NOMO-1 (cell line): ENCODE measurements around the gene SLC4A7.
"Not testable (repeated sequence)": the region's sequence is repeated elsewhere in the genome, so short reads cannot be mapped to it uniquely, and the experiment has no call there.

Experiments
- DNase-seq, 2 experiments: peaks; one replicate each; lab custom pipeline; 2025; ENCODE audit not compliant: unreplicated experiment in 2 of 2; lab: John Stamatoyannopoulos, UW

SLC4A7 gene

DNA sequence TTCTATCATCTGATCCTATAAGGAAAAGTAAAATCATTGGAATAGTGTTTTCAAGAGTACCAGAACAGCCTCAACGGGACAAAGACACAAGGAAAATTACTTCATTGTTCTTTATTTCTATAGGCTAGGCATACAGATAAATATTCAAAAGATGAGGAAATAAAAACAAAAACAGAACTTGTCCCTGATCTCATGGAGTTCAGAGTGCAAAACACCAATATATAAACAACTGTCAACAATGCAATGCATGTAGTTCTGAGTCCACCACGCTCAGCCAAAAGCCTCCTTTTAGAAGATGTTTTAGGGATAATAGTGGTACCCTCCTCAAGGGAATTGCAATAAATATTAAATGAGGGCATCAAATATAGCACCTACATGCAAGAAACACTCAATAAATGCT lies 4.6 kb upstream of the SLC4A7 start:
- no peak for DNase-seq

GRCh38 chr3:27487383-27487782 lies 3.2 kb upstream of the SLC4A7 start:
- DNase-seq, result no peak

DNA sequence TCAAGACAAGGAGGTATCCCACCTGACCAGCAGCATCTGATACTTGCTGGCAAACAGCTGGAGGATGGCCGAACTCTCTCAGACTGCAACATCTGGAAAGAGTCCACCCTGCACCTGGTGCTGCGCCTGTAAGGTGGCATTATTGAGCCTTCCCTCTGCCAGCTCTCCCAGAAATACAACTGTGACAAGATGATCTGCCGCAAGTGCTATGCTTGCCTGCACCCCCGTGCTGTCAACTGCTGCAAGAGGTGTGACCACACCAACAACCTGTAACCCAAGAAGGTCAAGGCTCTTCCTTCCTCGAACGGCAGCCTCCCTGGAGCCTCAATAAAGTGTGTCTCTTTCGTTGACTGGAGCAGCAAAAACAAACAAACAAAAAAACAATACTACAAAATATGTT lies 2.2 kb upstream of the SLC4A7 start:
- DNase-seq, result no peak

DNA sequence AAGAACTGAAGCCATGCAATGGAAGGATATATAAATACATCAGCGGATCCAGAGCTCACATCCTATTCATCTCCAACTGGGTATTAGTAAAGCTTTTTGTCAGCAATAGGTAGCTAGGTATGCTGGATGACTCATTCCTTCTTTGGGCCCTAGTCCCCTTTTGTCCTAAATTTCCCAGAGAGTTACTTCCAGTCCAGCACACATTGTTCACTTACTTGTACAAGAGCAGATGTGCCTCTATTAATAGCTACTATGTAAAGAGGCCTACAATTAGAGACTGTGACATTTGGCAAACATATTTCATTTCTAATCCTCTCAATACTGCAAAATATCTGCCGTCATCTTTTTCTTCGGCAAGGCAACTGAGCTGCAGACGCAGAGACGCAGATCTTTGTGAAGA lies 1.7 kb upstream of the SLC4A7 start:
- no peak for DNase-seq

DNA sequence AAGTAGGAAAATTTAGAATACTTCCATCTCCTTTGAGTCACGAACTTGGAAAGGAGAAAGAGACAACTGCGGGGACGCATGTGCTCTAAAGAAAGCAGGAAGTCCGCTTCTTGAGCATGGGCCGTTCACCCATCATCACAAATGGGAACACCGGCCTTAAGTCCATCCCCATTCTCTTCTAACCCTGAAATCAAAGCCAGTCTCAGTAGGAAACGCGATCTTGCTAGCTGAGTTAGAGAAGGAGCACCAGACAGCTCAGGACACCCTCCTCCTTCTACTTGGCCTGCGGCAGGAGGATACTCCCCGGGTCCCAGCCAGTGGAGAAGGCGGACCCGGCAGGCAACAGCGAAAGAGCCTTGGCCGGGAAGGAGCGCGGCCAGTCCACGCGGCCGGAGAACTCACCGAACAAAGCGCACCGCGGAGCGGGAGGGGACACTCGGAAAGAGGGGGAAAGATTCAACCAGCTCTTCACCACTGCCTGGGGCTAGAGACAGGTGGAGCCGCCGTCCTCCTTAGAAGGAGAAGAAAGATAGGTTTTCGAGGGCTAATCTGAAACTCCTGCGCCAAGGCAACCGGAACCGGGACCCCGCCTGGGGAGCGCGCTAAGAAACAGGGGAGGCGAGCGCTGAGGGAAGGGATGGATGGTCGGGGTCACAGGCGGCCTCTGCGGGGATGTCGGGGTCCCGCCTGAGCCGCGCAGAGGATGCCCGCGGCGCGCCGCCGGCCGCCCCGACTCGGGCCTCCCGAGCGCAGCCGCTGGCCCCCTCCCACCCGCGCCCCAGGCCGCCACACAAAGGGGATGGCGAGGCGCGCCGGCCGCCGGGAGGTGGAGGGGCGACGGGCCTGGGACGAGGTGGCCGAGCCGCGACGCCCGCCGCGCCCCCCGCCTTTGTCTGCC lies 818 bp downstream of the SLC4A7 start:
- DNase-seq, result peak; percentile 16 to 39

DNA sequence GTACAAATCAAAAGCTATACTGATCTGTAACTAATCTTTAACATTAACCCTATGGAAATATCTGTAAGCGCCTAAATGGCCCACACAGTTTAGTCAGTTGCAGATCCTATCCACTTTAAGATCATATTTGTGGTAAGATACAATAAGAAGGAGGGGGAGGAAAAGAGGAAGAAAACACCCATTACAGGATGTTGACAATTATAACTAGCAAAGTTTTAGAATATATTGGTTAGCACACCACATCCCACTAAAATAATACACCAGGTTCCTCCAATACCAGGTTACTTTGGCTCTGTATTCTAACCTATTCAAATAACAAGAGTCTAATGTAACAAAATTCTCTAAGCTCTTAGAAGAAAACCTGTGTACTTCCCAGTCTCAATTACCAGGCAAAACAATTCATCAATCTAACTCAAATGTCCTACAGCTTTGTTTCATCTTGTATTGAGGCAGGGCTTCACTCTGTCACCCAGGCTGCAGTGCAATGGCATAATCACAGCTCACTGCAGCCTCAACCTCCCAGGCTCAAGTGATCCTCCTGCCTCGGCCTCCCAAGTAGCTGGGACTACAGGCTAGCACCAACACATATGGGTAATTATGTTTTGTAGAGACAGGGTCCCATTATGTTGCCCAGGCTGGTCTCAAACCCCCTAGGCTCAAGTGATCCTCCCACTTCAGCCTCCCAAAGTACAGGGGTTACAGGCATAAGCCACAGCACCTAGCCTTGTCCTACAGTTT lies 4.2 kb downstream of the SLC4A7 start:
- DNase-seq, result peak; percentile 64 to 84

- DNase-seq, result no peak
These were observed 12.1 kb downstream of the SLC4A7 start for GRCh38 chr3:27471923-27472550.

GRCh38 chr3:27468283-27468886 lies 15.8 kb downstream of the SLC4A7 start:
- no peak for DNase-seq

- DNase-seq, result peak; percentile 8 to 51
These were observed 16.6 kb downstream of the SLC4A7 start for GRCh38 chr3:27467545-27467944.

- no peak for DNase-seq
These were observed 19.5 kb downstream of the SLC4A7 start for GRCh38 chr3:27464646-27465045.

GRCh38 chr3:27462228-27462627 lies 22.0 kb downstream of the SLC4A7 start:
- DNase-seq, result no peak

GRCh38 chr3:27458929-27459328 lies 25.3 kb downstream of the SLC4A7 start:
- DNase-seq, result no peak

- DNase-seq, result no peak
These were observed 27.6 kb downstream of the SLC4A7 start for GRCh38 chr3:27456554-27456953.

DNA sequence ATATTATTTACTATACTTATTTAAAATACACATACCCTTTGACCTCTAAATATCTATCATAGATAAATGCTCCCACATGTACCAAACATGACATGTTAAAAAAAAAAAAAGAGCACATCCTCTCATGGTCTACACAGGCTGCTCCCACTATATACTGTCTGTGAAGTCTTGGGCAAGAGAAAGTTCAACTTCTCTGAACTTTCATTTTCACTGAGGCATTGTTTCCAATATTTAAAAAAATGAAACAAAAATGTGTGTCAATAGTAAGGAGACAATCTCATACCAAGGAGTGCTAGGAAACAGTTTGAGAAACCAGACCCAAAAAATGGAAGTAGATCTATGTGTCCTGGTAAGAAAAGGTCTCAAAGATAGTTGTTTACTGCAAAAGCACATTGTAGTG lies 29.3 kb downstream of the SLC4A7 start:
- peak in 1 of 2 experiments; percentile 33 for DNase-seq

- no peak for DNase-seq
These were observed 29.7 kb downstream of the SLC4A7 start for GRCh38 chr3:27454461-27454860.

- no peak for DNase-seq
These were observed 31.7 kb downstream of the SLC4A7 start for GRCh38 chr3:27452368-27453090.

DNA sequence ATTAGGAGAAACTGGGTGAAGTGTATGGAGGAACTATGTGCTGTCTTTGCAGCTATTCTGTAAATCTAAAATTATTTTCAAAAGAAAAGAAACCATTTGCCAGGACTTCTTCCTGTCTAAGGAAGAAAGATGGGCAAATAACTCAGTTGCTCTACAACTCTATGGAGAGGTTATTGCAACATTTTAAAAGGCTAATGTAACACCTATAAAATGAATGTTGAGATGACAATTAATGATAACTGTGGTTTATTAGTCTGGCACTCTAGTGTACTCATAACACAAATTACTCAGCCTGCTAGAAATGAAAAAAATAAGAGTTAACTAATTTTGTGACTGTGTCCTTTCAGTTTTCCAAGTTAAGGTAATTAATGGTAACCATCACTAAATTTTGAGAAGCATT lies 32.3 kb downstream of the SLC4A7 start:
- DNase-seq, result no peak

- no peak for DNase-seq
These were observed 32.9 kb downstream of the SLC4A7 start for GRCh38 chr3:27451251-27451650.

DNA sequence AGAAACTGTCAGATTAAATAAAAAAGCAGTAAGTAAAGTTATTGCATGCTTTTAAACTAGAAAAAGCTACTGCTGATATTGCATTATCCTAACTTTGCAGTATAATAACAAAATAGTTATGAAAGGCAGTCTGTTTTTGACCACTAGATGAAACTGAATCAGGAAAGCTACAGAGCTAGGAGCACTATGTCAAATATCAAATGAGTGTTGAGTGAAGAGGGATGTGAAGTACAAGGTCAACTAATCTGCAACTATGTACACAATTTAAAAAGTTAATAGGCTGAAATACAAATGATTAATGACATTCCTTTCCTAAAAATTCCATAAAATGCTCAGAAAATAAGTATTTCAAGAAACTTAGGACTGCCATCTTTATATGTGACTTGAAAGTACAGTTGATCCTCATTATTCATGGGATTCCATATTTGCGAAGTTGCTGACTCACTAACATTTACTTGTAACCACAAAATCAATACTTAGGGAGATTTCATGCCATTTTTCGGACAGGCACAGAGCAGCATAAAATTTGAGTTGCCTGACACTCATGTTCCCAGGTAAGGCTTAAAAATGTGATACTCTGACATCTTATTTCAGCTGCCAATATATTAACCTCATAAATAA lies 34.5 kb downstream of the SLC4A7 start:
- DNase-seq, result no peak

DNA sequence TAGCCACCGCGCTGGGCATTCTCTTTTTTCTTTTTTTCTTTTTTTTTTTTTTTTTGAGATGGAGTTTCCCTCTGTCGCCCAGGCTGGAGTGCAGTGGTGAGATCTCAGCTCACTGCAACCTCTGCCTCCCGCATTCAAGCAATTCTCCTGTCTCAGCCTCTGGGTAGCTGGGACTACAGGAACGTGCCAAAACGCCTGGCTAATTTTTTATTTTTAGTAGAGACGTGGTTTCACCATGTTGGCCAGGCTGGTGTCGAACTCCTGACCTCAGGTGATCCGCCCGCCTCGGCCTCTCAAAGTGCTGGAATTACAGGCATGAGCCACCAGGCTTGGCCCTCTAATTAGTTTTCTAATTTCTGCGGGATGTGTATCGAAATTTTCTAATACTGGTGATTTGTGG lies 41.2 kb downstream of the SLC4A7 start:
- DNase-seq, result not testable (repeated sequence)
